ENCODE measurements around the gene GPATCH2L. TPM values are rescaled to one million over a fixed set of nuclear protein-coding genes. Genes with fewer than 3 reads are reported as not detected.

The GPATCH2L gene
- total RNA-seq, 1 donor = 47.9 TPM

DNA sequence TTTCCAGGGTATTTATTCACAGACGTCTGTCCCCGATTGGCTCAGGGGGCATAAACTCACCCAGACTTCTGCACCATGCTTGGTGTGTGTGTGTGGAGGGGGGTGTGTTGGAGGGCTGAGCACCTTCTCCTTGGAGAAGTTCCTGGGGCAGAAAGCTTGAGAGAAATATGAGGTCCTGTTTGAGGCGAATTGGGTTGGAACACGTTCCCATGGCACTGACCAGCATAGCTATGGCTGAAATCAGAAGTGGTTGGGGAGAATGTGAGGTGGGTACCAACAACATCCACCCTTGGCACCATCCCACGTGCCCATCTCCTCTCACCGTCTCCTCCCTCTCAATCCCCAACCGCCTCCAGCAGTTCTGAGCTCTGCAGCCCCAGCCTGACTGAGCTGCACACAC, 16.0 kb upstream of the GPATCH2L start:
- no peak overlapping the region for H3K4me3 ChIP-seq (ENCODE audit: low read depth, low read length)
- TF ChIP-seq, protein P1, sequence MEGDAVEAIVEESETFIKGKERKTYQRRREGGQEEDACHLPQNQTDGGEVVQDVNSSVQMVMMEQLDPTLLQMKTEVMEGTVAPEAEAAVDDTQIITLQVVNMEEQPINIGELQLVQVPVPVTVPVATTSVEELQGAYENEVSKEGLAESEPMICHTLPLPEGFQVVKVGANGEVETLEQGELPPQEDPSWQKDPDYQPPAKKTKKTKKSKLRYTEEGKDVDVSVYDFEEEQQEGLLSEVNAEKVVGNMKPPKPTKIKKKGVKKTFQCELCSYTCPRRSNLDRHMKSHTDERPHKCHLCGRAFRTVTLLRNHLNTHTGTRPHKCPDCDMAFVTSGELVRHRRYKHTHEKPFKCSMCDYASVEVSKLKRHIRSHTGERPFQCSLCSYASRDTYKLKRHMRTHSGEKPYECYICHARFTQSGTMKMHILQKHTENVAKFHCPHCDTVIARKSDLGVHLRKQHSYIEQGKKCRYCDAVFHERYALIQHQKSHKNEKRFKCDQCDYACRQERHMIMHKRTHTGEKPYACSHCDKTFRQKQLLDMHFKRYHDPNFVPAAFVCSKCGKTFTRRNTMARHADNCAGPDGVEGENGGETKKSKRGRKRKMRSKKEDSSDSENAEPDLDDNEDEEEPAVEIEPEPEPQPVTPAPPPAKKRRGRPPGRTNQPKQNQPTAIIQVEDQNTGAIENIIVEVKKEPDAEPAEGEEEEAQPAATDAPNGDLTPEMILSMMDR (IDR thresholded peaks at IDR 0.05; ENCODE audit: insufficient read depth, low read length) = no peak
- DNase-seq (ENCODE audit: low read depth) = no peak

DNA sequence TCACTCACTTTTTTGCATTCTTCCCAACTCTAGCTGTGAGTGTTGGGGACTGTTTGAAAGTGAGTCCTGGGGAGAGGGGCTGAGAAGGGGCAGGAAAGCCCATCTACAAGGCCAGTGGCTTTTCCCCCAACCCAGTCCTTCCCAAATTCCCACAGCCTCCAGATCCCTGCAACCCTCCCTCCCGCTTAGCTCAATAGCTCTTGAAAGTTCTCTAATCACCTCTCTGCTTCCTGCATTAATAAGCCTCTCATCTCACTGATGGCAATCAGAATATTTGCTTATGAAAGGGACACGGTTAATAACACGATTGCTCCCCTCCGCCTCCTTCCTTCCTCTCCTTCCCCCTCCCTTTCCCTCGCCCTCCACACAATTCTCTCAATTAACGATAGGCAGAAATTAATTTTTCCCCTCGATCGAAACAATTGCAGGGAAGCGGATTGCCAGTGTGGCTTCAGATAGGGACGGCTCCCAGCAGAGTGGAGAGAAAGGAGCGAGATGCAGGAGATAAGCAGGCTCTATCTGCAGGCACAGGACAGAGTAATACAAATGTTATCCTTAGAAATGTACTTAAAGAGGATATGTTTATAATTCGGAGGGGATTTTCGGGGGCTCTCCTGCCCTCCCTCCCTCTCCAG, 15.1 kb upstream of the GPATCH2L start:
- no peak for DNase-seq (ENCODE audit: low read depth)
- TF ChIP-seq, protein P1 (IDR thresholded peaks at IDR 0.05; ENCODE audit: insufficient read depth, low read length) = no peak

DNA sequence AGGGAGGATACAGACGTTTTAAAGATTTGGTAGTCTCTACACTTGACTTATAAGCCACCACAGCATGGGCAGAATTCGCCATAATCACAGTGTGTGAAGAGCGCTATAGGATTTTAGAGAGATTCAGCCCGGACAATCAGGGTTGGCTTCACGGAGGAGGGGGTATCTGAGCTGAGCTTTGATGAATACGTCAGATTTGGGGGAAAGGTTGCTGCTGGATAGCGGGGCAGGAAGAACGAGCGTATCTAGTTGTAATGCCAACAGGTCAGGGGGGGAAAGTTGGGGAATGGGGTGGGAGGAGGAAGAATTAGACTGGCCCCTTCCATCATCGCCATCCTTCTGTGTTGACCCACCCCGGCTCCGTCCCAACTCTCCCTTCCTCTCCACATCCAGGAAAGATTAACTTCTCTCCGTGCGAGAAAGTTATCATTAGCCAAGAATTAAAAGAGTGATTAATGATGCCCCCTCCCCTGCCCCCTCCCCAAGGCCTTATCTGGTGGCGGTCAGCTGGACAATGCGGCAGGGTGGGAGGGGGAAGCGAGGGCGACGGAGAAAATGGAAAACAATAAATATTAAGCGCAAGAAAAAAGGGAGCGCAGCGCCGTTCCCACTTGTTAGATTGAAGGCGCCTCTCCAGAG, 13.5 kb upstream of the GPATCH2L start:
- DNase-seq (ENCODE audit: low read depth) = no peak
- H3K4me3 ChIP-seq (ENCODE audit: low read depth, low read length) = peak overlapping the region; percentile 17
- TF ChIP-seq, protein P1 (IDR thresholded peaks at IDR 0.05; ENCODE audit: insufficient read depth, low read length) = no peak

More for the DNA sequence above, 15.1 kb upstream of the GPATCH2L start:
- no peak overlapping the region for H3K4me3 ChIP-seq (ENCODE audit: low read depth, low read length)

DNA sequence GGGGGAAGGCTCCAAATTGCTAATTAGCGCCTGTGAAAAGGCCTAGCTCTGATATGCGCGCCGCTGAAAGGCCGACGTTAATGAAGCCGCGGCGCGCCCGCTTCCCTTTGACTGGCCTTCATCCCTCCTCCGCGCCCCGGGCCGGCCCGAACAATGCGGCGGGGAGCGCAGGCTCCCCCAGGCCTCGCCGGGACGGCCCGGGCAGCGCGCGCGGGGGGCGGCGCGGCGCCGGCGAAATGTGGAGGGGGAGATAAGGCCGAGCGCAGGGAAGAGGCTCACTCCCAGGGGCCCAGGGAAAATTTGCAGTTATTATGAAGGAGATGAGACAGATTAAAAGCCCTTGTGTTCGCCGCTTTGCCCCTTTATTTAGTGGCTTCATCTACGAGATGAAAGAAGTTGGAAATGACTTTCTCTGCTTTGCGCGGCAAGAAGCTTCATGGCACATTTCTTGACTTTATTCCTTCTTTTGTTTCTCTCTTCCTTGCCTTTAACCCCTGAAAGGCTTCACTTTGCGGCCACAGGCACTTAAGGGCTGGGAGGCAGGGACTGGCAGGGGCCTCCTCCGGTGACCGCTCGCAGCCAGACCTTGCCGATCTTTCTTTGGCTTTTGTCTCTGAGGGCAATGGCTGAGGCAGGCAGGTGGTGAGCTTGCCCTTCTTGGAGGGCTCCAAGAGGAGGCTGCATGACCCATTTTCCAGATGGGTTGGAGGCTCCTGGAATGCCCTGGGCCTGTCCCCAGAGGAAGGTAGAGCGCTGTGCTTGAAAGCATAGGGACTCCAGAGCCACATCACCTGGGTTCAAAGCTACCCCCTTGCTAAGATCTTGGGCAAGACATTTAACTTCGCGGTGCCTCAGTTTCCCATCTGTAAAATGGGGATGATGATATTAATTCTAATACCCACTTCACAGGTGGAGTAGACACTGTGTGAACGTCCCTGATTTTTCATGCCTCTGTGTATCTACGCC, 12.7 kb upstream of the GPATCH2L start:
- no peak for DNase-seq (ENCODE audit: low read depth)
- H3K4me3 ChIP-seq (ENCODE audit: low read depth, low read length) = peak overlapping the region; percentile 17
- TF ChIP-seq, protein P1 (IDR thresholded peaks at IDR 0.05; ENCODE audit: insufficient read depth, low read length) = no peak

DNA sequence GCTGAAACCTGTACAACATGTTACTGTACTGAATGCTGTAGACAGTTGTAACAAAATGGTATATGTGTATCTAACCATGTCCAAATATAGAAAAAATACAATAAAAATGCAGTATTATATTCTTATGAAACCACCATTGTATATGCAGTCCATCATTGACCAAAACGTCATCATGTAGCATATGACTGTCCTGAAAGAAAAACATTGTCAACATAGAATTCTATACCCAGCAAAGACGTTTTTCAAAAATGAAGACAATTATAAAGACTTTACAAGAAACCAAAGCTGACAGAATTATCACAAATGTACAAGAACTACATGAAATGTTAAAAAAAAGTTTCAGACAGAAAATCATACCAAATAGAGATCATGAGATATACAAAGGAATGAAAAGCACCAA, 8.1 kb upstream of the GPATCH2L start:
- no peak for DNase-seq (ENCODE audit: low read depth)
- no peak overlapping the region for H3K4me3 ChIP-seq (ENCODE audit: low read depth, low read length)
- TF ChIP-seq, protein P1 (IDR thresholded peaks at IDR 0.05; ENCODE audit: insufficient read depth, low read length) = no peak

DNA sequence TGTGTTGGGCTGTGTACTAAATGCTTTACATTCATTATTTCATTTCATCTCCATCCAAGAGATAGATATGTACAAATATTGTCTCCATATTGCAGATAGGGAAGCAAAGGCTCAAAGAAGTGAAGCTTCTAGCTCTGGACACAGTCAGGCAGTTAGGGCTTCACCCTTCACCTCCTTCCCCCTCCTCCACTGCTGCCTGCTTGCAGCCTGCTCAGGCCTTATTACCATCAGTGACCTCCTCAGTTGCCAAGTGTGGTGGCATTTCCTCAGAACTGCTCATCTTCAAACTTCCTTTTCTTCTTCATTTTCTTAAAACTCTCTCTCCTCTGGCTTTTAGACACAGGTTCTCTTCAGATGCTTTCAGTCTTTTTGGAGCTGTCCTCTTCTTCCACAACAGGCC, 4.7 kb upstream of the GPATCH2L start:
- no peak overlapping the region for H3K4me3 ChIP-seq (ENCODE audit: low read depth, low read length)
- TF ChIP-seq, protein P1 (IDR thresholded peaks at IDR 0.05; ENCODE audit: insufficient read depth, low read length) = no peak
- DNase-seq (ENCODE audit: low read depth) = no peak
